C1 segment of cervical spinal cord (tissue), 14 donors: Measurements from ENCODE around the gene MSANTD1.
A peak's percentile ranks its signal among the peaks of the same experiment; 100 is the strongest.

Experiments used
- DNase-seq, 14 donors: peaks; one replicate each; lab custom pipeline; 2025; lab: John Stamatoyannopoulos, UW

The MSANTD1 gene

DNA sequence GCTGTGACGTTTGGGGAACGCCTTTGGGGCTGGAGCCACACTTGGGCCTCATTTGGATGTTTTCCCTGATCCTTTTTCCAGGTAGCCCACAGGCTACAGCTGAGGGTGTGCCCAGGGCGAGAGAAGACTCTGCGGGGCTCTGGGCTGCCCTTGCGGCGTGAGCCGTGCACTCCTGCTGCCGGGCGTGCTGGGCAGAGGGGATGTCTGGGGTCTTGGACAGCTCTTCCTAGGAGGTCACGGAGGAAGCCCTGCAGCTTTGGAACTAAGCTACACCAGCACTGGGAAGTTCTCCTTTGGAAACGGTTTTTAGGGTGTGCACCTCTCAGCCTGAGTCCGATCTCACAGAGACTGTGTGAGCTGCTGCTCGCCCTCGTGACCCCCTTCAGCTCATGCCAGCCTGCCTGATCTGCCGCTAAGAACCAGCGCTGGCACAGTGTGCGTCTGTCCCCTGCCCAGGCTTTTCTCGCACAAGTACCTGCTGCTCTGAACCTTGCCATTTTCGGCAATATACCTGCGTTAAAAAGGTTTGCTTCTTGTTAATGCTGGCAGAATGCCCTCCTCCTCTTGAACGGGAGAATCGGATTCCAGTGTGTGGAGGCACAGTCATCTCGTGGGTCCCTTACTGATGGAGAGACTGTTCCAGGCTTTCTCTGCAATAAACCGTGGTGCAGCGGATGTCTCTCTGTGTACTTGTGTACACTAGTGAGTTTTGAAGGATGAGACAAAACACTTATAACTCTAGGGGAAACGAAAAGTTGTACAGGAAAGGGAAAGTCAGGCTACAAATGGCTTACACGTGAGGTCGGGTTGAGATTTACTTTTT, 14.3 kb downstream of the MSANTD1 start:
- no peak for DNase-seq

DNA sequence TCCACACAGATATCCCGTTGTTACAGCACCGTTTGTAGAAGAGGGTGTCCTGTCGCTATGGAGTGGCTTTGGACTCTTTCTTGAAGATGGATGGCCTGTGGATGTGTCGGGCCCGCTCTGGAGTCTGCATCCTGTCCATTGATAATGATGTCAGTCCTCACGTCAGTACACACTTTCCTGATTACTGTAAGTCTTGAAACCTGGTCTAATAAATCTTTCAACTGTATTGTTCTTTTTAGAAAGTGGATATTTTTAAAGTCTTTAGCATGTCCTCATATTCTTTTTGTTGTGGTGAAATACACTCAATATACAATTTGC, 14.9 kb downstream of the MSANTD1 start:
- DNase-seq: no peak

DNA sequence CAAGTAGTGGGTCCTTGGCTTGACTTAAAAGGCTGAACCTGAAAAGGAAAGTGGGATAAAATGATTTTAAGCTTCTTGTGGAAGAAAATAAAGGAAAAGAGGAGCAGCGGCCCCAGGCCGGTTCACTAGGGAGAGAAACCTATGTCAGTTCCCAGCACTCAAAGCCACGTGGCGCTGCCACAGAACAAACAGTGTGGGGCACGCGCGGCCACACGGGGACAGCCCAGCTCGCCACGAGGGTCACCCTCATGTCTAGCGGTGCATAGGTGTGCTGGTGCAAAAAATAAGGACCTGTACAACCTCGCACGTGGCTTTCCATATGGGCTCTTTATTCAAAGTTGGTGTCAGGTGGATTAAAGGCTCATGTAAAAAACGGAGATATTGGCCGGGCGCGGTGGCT, 17.1 kb downstream of the MSANTD1 start:
- no peak for DNase-seq

DNA sequence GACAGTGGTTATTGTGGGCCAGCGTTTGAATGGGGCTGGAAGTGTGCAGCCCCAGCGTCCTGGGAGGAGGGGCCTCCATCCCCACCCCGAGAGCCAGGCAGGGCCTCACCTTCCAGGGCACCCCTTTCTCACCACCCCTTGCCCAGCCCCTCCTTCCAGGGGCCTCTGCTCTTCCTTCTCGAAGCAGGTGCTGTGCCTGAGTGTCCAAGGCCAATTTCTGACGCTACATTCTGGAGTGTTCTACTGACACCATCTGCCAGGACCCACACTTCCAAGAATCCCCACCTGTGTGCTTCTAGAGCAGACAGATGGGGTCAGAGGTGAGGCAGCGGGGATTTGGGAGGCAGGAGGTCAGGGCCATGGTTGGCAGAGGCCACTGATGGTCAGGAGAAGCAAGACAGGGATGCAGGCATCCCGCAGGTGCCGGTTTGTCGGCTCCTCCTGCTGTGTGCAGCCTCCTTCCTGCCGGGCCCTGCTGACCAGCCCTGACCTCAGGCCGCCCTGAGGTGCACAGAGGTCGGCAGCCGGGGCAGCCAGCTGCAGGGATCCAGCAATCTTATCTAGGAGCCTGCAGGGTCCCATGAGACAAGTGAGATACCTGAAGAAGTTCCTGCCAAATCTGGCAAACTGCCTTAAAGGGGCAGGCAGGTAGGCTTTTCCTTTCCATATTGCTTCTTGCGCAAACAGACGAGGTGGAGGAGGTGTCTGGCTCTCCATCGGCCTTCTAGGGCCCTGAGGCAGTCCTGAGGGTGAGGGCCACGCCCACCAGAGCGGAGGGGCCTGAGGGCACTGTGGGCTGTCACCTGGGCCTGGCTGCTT, 18.8 kb downstream of the MSANTD1 start:
- DNase-seq: peak in 1 of 14 donors; percentile 44

DNA sequence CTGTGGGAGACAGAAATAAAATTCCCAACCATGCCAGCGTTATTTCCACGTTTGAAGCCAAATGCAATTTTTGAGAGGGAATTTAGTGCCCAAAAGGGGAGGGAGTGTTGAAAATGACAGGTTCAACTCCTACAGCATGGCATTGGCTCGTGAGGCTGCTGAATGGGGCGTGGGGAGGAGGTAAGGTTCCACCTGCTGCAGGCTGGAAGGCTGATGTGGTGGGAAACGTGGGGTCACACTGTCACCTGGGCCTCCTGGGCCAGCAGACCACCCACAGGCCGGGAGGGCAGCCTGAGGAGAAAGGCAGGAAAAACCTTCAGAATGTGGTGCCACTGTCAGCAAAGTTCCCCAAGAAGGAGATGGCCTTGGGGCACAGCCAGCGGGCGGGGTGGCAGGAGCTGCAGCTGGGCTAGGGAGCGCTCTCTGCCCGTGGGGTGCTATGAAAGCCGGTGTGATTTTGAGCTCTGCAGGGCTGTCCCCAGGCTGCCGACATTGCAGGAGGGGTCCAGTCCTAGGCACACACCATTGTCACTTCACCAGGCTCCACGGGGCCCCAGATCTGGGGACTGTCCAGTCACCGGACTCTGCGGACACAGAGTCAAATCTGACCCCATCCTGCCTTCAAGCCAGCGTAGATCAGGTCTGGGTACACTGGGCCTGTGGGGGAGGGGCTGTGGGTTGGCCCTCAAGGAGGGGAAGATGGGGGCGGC, 19.6 kb downstream of the MSANTD1 start:
- no peak for DNase-seq

DNA sequence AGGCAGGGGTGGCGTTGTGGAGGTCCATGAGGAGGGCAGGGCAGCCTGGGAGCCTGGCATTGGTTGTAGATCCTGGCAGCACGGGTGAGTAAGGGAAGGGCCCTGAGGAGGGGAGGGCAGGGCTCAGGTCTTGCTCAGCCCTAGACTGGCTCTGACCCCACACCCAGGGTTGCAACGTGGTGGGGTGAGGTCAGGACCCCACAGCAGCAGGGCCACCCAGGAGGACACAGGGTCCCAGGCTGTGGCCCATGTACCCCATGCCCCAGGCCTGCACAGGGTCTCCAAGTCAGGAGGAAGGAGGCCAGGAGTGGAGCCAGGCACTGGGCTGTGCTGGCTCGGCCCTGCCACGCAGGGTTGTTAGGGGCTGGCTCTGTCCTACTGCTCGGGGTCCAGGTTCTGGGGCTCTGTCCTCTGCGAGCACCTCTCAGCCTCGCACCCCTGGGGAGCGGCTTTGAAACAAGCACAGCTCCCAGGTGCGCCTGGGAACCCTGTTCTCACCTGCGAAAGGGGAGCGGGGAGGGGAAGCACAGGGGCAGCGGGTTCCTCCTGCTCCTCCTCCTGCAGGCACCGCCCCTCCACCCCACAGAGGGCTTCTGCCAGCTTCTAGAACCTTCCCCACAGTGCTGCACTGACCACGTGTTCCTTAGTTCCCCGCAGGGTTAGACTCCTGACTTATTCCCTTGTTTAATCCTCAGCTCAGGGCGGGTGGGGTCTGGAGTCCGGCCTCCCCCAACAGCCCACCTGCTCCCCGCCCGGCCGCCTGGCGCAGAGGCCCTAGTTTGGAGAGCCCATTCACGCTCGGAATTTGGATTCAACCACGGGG, 20.4 kb downstream of the MSANTD1 start:
- DNase-seq: peak in 2 of 14 donors; percentile 8 to 27

DNA sequence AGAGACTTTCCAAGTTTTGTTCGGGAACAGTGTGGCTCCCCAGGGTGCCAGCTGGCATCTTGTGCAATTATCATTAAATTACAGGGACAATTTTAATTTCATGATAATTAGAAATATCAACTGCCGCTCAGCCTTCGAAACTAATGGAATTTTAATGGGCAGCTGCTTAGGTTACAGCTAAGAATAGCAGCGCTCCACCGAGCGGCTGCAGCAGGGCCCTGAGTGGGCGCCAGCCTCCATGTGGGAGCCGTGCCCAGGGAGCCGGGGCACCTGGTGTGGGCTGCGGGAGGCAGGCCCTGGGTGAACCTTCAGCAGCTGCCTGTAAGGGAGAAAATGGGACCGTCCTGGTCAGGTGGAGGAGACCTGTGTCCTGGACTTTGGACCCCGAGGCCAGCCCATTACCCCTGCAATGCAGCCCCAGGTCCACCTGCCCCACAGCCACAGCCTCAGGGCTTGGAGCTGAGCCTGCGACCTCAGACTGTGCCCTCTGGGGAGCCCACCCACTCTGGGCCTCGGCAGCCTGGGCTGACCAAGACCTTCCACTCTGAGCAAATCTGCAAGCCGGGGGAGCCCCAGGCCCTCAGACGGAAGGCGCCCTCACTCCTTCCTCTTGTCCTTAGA, 21.1 kb downstream of the MSANTD1 start:
- peak in 1 of 14 donors; percentile 17 for DNase-seq

DNA sequence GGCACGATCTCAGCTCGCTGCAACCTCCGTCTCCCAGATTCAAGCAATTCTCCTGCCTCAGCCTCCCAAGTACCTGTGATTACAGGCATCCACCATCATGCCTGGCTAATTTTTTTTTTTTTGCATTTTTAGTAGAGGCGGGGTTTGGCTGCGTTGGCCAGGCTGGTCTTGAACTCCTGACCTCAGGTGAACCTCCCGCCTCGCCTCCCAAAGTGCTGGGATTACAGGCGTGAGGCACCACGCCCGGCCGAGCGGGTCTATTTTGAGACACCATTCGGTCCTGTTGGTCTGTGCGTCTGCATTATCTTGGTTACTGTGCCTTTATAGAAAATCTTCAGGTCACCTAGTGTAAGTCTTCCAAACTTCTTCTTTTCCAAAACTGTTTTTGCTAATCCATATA, 22.2 kb downstream of the MSANTD1 start:
- DNase-seq: no peak

DNA sequence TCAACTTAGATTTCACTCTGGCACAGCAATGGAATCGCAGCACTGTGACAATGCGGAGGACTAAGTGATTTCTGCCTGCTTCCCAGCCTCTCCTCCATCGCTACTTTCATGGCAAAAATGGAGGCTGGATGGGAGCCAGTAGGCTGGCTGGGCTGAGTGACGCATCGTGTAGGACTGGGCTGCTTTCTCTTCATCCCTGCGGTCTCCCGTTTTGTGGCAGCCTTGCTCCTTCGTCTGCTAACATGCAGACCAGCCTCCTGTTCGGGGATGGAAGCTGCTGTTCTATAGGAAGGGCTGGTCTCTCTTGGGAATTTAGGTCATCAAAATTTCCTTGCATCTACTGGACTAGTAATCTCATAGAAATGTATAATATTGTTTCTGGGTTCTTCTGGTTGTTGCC, 28.0 kb downstream of the MSANTD1 start:
- peak in 7 of 14 donors; percentile 12 to 76 (median 34) for DNase-seq

DNA sequence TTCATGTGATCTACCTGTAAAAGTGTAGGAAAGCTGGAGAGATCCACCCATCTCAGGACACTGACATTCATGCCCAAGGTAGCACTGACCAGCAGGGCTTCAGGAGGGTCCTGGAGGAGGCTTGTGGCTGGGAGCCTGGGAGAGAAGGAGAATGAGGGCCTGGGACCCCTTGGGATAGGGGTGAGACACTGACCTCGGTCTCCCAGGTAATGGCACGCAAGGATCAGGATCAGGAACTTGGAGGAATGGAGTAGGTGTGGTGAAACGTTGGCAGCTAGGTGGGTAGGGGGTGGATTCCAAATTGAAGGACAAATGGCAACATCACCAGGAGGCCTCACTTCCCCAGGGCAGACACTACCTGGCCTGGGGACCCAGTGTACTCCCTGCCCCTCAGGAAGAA, 31.5 kb downstream of the MSANTD1 start:
- DNase-seq: no peak

DNA sequence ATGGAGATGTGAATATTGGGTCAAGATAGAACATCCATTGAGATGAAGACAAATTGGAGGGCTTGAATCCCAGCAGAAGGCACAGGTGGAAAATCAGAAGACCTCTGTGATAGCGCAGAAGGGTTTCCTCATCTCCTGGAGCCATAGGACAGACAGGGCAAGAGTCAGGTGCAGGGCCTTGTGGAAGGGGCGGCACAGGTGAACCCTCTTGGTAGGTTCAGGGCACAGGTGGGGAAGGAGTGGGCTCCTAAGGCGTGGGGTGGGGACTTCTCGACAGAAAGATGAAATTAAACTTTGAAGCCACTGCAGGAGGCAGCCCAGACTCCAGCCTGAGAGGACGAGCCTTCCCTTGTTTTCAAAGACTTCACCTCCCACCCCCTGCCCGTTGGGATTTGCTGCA, 34.5 kb downstream of the MSANTD1 start:
- DNase-seq: no peak

DNA sequence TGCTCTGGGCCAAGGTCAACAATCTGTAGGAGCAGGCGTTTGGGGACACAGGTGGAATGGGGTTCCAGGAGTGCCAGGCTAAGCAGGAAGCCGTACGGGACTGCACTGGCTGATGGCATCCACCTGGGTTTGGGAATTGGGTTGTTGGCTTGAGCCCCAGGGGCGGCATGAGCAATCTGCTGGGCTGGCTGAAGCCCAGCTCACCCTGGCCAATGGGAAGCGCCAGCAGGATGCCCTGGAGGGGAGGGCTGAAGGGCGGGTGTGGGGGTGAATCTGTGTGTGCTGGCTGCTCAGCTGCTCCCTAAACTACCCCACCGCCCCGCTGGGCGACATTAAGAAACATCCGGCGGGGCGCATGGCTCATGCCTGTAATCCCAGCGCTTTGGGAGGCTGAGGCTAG, 35.0 kb downstream of the MSANTD1 start:
- peak in 2 of 14 donors; percentile 40 to 93 for DNase-seq

DNA sequence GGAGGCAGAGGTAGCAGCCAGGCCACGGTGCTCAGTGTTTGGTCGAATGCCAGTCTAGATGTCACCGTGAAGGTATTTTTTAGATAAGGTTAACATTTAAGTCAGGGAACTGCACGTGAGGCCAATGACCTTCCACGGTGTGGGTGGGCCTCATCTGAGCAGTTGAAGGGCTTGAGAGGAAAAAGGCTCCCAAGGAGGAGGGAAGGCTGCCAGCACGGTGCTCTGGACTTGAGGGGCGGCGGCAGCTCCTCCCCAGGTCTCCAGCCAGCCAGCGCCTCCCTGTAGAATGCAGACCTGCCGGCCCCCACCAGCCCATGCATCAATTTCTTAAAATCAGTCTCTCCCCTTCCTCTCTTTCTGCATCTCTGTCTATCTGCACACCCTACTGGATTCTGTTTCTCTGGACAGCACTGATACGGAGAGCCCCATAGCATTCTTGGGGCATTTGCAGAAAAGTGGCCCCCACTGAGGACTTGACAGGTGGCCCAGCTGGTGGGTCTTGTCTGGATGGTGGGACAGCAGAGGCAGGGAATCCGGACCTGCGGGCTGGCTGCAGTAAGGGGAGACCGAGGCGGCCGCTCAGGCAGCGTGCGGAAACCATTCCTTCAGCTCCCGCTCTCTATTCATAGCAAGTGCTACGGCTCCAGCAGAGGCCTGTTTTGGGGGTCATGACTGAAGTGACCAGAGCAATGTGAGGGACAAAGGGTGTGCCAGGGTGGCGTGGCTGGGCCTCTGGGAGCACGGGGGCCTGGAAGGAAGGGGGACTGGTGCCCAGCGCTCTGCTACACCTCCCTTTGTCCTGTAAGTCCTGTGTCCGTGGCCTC, 36.0 kb downstream of the MSANTD1 start:
- DNase-seq: no peak

DNA sequence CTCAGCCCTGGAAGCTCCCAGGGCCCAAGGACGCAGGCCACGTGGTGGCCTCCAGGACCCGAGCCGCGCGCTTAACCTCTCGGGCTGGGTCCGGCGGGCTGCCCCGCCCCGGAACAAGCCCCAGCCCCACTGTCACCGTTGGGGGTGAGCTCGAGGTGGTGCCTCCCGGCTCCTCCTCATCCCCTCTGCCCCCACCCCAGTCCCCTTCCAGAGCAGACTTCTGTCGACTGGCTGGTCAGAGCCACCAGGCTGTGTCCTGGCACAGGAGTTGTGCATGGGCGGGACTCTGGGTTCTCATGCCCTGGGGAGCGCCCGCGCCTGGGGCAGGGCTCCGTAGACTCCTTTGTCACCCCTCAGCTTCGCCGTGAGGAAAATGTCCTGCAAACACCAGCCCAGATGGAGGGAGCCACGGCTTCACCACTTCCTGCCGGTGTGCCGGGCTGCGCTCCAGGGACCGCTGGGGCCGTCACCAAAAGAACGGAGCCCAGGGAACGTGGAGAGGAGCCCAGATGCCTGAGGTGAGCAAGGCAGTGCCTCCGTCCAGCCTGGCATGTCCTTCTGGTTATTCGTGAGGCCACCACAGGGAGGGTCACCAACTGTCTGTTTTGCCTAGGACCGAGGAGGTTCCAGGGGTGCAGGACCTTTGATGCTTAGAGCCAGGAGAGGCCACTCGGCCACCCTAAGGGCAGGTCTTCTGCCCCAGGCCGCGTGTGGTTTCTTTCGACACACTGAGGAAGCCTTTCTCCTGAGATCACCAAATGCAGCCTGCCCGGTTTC, 36.8 kb downstream of the MSANTD1 start:
- DNase-seq: peak in 2 of 14 donors; percentile 21 to 71

DNA sequence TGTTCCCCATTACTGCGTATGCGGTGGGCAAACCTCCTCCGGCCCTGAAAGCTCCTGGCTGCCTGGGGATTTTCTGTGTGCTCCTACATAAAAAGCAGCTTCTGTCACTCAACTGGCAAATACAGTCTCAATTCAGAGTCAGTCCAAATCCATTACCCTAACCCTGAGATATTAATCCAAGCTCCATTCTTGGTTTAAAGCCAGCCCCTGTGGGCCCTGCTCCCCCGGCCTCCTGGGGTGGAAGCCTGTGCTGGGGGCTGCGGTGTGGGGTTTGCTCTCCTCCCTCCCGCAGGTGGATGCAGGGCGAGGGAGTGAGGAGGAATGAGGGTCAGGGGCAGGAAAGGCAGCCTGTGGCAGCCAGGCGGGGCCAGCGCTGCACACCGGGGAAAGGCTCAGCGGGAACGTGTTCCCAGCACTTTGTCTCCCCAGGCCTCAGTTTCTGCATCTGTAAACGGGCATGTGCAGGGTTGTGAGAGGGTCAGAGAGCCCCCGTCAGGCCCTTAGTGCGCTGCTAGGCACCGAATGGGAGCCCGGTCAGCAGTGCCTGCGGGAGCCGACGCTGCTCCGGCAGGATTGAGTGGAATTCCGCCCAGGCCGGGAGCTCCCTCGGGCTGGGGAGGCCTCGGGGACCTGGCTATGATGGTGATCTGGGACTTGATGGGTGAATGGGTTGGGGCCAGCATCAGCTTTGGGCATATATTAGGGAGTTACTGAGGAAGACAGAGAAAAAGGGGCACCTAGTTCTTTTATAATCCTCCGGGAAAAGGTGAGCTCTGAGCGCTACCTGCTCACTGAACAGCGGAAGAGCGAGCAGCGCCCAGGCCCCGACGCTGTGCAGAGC, 37.6 kb downstream of the MSANTD1 start:
- DNase-seq: peak in 1 of 14 donors; percentile 60

DNA sequence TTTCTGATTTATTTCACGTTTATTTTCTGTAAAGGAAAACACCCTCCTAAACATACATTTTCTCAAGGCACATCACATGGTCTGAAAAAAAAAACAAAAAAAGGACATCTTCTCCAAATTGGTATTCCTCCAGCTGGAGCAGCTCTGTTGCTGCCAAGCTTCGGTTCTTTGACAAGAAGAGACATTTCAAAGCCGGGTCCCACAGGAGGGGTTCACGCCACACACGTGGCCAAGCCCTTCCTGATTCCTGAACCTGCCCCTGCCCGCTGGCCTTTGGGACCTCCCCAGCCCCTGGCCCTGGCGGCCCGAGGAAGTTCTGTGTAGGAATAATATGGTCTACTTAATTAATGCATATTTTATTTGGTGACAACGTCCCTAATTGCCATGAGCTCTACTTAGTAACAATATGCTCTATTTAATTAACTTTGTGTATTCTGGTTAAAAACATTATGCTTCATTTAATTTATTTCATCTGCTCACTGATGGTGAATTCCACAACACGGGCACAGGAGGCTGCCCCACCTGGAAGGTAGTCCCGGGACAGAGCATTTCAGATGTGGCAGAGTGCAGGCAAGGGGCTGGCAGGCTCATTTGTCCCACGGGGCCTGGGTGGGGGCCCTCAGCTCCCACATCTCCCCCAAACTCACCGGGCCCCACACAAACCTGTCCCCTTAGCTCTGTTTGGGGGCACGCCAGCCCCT, 38.5 kb downstream of the MSANTD1 start:
- DNase-seq: peak in 1 of 14 donors; percentile 55

DNA sequence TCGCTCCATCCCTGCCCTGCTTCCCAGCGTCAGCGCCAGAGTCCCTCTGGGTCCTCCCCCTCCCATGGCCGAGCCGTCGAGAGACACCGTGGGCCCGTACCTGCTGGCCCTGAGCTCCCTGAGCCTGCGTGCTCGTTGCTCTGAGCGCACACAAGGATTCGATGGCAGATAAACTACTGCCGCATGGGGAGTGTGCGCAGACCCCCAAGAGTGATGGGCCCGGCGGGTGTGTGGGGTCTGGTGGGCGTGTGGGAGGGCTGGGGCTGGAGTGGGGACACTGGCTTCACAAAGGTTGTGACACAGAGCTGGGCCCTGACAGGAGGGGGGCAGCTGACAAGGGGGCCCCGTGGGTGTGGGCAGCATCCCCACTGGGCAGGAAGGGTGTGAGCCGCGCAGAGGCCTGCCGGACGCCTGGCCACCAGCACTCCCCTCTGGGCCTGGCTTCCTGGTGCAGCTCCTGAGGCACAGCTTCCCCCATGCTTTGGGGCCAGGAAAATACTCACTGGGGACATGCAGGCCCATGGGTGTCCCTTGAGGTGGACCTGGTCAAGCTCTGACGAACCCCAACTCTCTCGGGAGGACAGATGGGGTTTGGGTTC, 39.1 kb downstream of the MSANTD1 start:
- DNase-seq: no peak
